ENCODE results near the gene STK38.

DNA sequence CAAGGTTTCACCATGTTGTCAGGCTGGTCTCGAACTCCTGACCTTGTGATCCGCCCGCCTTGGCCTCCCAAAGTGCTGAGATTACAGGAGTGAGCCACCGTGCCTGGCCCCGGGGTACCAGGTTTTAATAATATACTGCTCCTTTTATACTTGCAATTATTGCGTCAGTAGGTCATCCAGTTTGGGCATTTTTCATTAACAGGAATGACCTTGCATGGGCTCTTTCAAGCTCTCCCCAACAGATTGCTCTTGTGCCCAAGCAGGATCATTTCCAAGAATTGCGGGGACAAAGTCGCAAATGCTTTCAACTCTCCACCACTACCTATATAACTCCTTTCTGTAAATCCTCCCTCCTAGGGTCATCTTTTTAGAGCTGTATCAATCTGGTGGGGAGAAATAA, 23.8 kb downstream of the STK38 start:
- TF ChIP-seq, protein P1, sequence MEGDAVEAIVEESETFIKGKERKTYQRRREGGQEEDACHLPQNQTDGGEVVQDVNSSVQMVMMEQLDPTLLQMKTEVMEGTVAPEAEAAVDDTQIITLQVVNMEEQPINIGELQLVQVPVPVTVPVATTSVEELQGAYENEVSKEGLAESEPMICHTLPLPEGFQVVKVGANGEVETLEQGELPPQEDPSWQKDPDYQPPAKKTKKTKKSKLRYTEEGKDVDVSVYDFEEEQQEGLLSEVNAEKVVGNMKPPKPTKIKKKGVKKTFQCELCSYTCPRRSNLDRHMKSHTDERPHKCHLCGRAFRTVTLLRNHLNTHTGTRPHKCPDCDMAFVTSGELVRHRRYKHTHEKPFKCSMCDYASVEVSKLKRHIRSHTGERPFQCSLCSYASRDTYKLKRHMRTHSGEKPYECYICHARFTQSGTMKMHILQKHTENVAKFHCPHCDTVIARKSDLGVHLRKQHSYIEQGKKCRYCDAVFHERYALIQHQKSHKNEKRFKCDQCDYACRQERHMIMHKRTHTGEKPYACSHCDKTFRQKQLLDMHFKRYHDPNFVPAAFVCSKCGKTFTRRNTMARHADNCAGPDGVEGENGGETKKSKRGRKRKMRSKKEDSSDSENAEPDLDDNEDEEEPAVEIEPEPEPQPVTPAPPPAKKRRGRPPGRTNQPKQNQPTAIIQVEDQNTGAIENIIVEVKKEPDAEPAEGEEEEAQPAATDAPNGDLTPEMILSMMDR (IDR thresholded peaks at IDR 0.05; ENCODE audit: low read depth, low read length) = no peak
- no peak for TF ChIP-seq EZH2phosphoT487 (IDR thresholded peaks at IDR 0.05; ENCODE audit: low read depth)

All from OCI-LY3 (cell line).